AG08396 (cell line): ENCODE results near the gene UBE2S.
A peak's percentile ranks its signal among the peaks of the same experiment; 100 is the strongest.
"Not testable (repeated sequence)": the region's sequence is repeated elsewhere in the genome, so short reads cannot be mapped to it uniquely, and the experiment has no call there.

ENCODE experiments used
- DNase-seq: peaks from one replicate; pipeline ENCODE4 v3.0.0; 2012; ENCODE audit warnings: low spot score, mixed read lengths

Gene UBE2S

DNA sequence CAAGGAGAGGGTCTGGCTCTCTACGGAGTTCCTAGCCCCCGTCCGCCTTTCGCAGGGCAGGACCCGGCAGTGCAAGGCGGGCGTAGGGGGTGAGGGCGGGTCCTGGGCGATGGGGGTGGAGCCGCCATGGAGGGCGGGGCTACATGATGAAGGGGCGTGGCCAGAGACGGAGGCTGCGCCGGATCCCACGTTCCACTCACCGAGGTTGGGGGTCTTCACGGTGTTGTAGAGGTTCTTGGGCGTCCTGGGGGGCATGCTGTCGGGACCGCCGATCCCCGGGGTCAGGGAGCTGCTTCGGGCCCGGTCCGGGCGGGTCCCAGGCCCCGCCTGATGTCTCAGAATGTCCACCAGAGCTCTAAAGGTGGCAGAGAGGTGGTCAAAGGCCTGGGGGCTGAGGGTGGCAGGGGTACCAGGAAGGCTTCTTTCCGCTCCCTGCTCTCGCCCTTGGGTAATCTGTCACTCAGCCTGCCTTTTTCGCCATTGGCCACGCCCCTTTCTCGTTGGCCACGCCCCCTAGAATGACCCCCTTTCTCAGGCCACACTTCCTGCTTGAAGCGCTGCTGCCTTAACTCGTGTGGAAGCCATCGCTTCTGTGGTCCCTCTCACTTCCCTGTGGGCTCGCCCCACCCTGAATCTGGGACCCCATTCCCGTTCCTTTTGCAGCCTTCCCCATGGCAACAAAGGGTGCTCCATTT lies 33.0 kb upstream of the UBE2S start:
- peak; percentile 46 for DNase-seq

DNA sequence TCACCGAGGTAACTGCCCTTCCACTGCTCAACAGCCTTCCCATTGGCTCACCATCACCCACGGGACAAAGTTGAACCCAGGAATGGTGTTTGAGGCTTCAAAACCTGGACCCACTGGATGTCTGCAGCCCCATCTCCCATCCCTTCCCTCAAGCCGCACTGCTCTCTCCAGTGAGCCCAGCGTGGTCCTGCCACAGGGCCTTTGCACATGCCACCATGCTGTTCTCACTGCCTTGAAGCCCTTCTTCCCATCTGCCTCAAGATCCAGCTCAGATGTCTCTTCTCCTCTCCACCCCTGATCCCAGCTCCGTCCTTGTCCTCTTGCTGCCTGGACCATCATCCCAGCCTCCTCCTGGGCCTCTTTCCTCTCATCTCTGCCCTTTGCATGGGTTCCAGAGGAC lies 31.5 kb upstream of the UBE2S start:
- DNase-seq, result no peak

DNA sequence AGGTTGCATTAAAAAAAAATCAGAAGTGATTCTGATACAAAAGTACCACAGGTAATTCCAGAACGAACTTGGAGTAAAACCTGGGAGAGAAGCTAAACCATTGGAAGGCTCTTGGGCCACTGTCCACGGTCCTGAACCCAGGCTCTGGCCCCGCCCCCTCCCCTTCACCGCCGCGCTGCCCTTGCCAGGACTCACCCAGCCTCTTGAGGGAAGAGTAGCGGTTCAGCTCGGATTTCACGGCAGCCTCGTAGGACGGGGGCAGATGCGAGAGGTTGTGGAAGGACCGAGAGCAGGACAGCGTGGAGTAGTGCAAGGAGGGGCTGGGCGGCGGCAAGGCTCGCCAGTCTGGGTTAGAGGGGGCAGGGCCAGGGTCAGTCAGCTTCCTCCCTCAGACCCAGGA lies 29.8 kb upstream of the UBE2S start:
- DNase-seq, result peak; percentile 88

DNA sequence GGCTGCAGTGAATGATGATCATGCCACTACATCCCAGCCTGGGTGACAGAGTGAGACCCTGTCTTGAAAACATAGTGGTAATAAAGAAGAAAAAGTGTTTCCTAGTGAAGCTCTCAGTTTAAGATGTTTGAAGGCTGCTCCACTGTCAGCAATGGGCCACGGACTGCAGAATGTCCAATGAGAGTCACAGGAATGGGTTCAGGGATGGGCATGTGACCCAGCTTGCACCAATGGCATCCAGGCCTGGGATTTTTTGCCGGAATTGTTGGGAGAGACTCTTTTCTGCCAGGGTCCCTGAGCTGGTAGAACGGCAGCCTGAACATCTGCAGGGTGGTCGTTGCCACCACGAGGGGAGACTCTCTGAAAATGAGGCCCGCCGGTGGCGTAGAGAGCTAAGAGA lies 29.3 kb upstream of the UBE2S start:
- no peak for DNase-seq

DNA sequence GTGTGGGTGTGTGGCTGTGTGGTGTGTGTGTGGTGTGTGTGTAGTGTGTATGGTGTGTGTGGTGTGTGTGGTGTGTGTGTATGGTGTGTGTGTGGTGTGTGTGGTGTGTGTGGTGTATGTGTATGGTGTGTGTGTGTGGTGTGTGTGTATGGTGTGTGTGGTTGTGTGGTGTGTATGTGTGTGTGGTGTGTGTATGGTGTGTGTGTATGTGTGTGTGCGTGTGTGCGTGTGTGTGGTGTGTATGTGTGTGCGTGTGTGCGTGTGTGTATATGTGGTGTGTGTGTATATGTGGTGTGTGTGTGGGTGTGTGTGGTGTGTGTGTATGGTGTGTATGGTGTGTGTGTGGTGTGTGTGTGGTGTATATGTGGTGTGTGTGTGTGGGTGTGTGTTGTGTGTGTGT lies 27.4 kb upstream of the UBE2S start:
- no peak for DNase-seq

DNA sequence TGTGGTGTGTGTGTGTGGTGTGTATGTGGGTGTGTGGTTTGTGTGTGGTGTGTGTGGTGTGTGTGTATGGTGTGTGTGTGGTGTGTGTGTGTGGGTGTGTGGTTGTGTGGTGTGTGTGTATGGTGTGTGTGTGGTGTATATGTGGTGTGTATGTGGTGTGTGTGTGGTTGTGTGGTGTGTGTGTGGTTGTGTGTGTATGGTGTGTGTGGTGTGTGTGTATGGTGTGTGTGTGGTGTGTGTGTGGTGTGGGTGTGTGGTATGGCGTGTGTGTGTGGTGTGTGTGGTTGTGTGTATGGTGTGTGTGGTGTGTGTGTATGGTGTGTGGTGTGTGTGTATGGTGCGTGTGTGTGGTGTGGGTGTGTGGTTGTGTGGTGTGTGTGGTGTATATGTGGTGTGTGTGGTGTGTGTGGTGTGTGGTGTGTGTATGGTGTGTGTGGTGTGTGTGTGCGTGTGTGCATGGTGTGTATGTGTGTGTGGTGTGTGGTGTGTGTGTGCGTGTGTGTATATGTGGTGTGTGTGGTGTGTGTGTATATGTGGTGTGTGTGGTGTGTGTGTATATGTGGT lies 26.9 kb upstream of the UBE2S start:
- no peak for DNase-seq

DNA sequence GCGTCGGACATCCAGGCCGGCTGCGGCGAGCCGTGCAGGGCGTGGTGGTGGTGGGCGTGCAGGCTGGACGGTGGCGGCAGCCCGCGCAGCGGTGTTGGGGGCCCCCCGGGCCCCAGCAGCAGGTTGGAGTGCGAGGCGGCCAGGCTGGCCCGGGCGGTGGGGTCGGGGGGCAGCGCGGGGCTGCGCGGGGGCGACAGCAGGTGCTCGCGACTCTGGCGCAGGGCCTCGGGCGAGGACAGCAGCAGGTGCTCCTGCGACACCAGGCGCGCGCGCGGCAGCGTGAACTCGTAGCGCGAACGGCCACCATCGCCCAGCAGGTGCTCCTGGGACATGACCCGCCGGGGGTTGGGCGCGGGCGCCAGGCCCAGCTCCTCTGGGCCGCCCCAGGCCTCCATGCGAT lies 25.7 kb upstream of the UBE2S start:
- no peak for DNase-seq

DNA sequence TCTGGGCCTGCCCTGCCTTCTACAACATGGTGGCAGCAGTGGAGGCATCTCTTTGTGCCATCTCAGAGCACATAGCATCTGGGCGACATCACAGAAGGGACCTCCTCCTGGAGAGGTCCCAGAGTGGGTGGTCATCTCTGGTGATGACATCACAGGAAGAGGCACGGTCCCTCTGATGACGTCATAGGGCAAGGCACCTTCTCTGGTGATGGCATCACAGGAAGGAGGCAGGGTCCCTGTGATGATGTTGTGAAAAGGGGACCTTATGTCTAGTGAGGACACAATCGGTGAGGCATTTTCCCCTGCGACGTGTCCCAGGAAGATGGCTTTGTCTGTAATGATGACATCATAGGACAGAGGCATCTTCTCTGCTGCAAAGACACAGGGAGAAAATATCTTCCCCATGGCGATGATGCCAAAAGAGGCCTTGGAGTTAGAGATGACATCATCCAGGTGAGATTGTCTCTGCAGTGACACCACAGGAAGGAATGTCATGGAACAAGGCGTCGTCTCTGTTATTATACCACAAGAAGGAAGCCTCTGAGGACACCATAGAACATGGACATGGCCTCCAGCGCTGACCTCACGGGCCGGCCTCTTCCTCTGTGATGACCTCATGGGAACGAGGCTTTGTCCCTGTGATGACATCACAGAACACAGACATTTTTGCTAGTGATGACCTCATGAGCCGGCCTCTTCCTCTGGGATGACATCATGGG lies 24.8 kb upstream of the UBE2S start:
- no peak for DNase-seq

DNA sequence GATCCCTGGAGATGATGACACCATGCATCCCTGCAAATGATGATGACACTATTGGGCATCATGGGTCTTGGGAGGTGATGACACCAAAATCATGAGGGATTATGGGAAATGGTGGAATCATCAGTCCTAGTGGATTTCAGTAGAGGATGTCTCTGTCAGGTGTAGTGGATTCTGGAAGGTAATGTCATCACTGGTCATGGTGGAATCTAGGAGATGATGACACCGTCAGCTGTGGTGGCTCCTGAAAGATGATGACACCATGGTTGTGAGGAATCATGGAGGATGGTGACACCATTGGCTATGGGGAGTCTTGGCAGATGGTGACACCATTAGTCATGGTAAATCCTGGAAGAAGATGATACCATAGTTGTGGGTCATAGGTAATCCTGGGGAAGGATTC lies 23.6 kb upstream of the UBE2S start:
- no peak for DNase-seq

DNA sequence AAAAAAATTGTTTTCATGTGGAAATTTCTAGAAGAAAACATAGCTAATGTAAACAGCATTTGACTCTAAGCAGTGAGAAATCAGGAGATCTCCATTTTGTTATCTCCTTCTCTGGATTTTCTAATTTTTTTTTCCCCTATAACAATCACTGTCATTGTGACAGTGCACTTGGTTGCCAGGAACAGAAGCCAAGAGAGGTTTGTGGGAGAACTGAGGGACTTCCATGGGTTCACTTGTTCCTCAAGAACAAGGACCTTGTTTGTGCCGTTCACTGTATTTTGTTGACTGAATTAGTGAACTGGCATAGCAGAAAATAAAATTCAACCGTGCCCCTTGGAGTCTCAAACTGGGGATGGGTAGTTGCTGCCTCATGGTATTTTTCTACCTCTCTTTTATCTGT lies 18.5 kb upstream of the UBE2S start:
- DNase-seq, result no peak

DNA sequence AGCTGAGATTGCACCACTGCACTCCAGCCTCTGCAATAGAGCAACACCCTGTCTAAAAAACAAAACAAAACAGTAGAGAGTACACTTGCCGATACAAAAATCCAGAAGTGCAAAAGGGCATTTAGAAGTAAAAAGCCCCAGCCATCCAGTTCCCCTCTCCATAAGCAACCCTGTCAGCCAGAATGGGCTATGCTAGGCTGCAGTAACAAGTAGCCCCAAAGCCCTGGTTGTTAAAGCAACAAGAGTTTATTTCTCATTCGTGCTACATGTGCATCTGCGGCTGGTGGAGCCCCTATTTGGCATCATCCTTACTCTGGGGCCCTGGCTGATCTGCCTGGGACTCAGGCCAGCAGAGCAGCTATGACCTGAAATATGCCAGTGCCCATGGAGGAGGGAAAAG lies 16.9 kb upstream of the UBE2S start:
- DNase-seq, result no peak

DNA sequence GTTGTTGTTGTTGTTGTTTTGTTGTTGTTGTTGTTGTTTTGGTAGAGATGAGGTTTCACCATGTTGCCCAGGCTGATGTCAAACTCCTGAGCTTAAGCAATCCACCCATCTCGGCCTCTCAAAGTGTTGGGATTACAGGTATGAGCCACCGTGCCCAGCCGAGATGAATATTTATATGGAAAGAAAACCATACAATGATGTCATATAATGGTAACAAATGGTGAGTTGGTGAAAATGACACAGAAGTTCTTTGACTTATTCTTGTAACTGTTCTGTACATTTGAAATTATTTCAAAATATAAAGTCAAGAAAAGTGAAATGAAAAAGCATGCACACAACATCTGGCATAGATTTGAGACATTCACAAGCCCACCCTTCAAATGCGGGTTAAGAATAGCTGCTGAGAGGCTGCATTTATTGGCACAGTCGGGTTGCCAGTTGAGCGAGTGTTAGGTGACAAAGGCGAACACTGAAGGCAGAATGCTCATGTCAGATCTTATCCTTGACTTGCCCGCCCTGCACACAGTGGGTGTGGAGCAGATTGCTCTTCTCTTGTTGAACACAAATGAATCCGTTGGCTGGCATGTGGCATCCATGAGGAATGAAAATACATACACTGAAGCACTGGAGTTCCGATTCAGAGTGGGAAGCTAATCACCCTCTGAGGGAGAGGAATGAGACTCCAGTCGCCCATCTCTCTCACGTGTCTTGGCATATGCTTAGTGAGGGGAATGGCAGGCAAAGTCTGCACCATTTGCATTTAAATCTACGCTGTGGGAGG lies 15.8 kb upstream of the UBE2S start:
- DNase-seq, result no peak

DNA sequence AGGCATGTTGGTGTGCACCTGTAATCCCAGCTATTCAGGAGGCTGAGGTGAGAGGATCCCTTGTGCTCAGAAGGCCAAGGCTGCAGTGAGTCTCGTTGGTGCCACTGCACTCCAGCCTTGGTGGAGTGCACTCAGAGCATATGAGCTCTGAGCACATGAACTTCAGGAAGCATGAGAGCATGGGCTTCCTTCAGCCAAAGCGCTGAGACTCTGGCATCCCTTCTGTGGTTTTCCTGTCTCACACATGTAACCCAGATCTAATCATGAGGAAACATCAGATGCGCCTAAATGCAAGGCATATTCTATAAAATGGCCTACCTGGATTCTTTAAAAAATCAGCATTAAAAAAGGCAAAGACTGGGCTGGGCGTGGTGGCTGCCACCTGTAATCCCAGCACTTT lies 13.7 kb upstream of the UBE2S start:
- DNase-seq, result not testable (repeated sequence)

DNA sequence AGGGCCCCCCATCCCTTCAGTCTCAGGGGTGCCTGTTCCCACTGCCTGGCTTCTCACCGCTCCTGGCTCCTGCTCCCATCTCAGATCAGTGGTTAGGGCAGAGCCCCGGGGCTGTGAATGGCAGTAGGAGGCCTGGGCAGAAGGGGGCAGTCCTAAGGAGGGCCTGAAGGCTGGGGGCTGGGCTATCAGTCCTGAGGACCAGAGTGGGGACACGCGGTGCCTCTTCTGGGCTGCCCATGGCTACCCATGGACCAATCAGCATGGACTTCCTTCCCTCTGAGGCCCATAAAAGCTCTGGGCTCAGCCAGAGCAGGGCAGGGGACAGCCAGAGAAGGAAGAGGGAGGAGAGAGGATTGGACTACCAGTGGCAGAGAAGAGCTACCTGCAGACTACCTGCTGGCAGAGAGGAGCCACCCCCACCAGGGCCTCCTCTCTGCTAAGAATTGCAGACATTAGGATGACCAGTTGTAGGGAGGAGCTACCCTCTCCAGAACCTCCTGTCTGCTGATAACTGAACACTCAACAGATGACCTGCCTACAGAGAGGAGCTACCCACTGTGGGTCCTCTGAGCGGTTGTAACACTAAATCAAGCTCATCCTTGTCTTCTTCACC lies 12.1 kb upstream of the UBE2S start:
- no peak for DNase-seq

DNA sequence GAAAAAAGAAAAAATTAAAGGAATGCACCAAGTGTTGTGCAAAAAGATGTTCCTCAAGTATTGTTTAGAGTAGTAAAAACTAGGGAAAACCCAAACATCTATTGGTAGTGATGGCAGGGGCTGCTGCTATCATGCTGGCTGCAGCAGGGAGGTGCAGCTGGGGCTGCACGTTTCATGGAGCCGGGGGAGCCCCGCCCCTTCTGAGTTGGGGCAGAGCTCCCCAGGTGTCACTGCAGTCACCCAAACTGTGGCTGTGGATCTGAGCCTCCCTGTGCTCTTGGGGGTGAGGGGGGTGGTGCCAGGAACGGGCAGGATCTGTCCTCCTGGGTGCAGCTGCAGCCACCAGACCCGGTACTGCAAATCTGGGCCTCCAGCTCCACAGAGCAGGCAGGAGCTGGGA lies 11.5 kb upstream of the UBE2S start:
- no peak for DNase-seq

DNA sequence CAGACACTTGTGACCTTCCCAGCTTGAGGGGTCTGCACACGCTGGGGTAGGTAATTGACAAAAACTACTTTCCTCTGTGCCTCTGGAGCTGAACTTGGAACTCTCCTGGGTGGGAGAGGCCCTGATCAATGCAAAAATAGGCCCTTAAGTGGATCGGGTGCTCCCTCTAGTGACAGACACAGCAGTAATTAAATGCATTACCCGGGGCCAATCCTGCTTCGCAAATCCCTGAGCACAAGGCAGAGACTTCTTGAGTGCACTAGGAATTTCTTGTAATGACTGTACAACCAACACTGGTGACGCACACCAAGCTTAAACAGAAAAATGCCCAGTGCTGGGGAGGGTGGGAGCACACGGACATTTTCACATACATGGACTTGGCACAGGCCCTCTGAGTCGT lies 10.6 kb upstream of the UBE2S start:
- DNase-seq, result peak; percentile 85

DNA sequence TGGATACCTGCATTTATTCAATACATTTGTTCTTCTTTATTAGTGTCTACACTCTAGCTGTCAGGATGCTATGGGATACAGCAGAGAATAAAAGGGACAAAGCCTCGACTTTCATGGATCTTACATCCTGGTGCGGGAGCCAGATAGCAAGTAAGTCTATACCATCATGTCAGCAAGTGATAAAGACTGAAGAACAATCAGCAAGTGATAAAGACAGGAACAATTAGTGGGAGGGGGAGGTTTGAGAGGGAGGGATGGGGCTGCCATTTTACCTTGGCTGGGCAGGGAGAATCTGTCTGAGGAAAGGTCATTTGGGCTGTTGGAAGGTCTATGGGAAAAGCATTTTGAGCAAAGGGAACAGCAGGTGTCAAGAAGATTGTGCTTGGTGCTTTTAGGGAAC lies 2.6 kb upstream of the UBE2S start:
- DNase-seq, result no peak

DNA sequence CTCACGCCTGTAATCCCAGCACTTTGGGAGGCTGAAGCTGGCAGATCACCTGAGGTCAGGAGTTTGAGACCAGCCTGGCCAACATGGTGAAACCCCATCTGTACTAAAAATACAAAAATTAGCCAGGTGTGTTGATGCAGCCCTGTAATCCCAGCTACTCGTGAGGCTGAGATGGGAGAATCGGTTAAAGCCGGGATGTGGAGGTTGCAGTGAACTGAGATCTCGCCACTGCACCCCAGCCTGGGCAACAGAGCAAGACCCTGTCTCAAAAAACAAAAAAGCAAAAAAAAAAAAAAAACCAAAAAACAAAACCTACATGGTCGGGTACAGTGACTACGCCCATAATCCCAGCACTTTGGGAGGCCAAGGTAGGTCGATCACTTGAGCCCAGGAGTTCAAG lies 1.6 kb upstream of the UBE2S start:
- not testable (repeated sequence) for DNase-seq

DNA sequence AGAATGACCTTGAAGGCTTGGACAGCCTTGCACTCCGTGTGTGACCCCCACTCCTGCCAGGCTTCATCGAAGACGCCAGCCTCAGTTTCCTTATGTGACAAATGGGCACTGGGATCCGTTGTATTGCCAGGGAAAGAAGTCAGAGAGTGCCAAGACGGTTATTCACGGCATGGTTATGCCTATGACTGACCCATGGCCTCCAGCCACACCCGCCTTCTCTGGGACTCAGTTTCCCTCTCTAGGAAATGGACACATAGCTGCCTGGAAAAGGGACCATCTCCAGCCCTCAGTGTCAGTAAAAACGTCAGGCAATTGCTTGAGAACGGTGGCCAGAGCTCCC lies 915 bp upstream of the UBE2S start:
- DNase-seq, result no peak

DNA sequence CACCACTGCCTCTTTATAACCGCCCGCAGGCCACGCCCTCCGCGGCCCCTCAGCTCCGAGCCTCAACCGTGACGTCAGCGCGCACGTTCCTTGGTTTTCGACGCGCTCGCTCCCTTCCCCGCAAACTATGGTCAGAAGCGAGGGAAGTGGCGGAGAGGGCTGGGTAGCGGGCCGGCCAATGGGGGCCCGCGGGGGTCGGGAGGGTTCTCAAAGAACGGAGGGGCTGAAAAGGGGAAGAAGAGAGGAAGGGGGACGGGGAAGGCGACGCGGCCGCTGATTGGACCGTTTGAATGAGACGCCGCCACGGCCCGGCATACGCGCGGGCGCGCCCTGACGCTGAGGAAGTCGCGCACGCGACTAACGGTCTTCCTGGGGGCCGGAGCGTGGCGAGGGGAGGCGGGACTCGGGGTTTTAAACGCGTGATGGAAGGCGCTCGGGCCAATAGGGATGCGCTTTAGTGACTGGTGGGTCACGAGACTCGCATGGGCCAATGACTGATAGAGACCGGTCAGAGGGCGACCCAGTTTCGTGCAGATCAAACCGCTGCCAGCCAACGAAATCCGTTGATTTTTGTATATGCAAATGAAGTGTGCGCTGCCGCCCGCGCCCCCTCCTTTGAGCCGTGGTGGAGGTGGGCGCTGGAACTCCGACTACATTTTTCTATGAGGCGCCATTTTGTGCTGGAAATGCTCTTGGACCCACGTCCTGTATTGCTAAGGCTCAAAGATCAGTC lies 378 bp upstream of the UBE2S start:
- peak; percentile 99 for DNase-seq

DNA sequence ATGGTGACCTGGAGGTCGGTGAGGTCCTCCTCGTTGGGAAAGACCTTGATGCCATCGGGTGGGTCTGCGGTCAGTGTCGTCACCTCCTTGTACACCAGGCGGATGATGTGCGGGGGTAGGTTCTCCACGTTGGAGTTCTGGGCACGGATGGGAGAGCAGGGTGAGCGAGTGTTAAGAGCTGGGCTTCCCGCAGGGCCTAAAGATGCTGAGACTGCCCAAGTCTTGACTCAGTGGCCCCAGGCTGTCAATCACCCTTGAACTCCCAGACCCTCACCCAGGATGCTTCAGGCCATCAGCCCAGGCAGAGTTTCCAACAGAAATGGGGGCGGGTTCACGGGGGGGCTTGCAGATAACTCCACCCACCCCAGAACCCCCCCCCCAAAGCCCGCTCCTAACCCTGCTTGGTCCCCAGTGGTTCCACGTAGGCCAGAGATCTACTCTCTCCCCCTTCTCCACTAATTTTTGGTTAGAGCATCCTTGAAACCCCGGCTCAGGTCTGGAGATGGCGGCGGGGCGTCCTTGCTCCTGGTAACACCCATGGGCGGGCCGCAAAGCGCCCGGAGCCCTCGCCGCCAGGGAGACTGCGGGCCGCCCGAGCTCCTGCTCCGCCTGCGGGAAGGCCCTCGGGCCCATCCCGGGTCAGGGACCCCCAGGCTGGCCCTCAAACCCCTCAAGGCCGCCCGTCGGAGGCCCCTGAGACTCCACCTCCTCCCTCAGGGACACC lies 600 bp downstream of the UBE2S start:
- DNase-seq, result peak; percentile 75
